Coronary artery (tissue), 2 donors: Measurements from ENCODE around the gene CHAC1.

Source experiments
- DNase-seq: peaks from one replicate; pipeline ENCODE4 v3.0.0-alpha.2; 2017; ENCODE audit warnings: low spot score
- H3K27ac ChIP-seq, 2 donors: fragments of 200-600 bp; sonication (generic); one replicate each; pipeline ENCODE4 v1.5.1; 2016 to 2019
- H3K4me3 ChIP-seq: fragments of 200-600 bp; sonication (generic); 2 replicates; pipeline ENCODE4 v1.5.1; 2016; ENCODE audit warnings: mild to moderate bottlenecking, moderate library complexity
- CTCF ChIP-seq: fragments of 200-600 bp; sonication (generic); IDR thresholded peaks from one replicate; pipeline ENCODE4 v1.5.1; 2019; ENCODE audit warnings: antibody characterized with exemption

The CHAC1 gene

DNA sequence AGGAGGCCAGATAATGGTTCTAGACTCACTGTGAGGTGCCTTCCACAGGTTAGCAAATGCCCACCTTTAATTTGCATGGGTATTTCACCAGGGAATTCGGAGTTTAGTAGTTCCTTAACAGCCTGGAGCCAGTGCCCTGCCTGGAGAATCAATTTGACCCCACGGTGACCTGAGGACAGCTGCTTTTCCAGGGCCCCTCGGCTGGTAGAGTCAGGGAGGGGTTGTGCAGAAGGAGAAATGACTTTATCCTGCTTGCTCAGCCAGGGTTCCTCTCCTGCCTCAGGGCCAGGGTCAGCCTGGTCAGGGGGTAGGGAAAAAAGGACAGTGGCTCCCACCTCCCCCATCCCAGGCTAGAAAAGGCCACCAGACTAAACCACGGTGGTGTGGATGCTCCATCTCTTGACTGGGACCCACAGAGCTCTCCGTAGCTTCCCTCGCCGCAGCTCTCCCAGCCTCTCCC is 12.2 kb upstream of the CHAC1 start:
- H3K27ac ChIP-seq: peak overlapping the region; percentile 87 to 95
- DNase-seq: no peak
- no peak for TF ChIP-seq CTCF
- H3K4me3 ChIP-seq: peak overlapping the region; percentile 86

GRCh38 chr15:40941528-40942336 is 11.5 kb upstream of the CHAC1 start:
- Histone ChIP-seq H3K27ac (peak overlapping the region; percentile 87 to 95), H3K4me3 (peak overlapping the region; percentile 86)
- TF ChIP-seq CTCF: peak; percentile 55
- DNase-seq: peak; percentile 83

- TF ChIP-seq CTCF: no peak
Observed at GRCh38 chr15:40942337-40942854, 10.9 kb upstream of the CHAC1 start.

GRCh38 chr15:40942878-40943277 is 10.4 kb upstream of the CHAC1 start:
- peak overlapping the region in 1 of 2 donors; percentile 95 for H3K27ac ChIP-seq
- TF ChIP-seq CTCF: no peak
- peak overlapping the region; percentile 86 for H3K4me3 ChIP-seq
- no peak for DNase-seq

More at GRCh38 chr15:40942337-40942854, 10.9 kb upstream of the CHAC1 start:
- Histone ChIP-seq H3K4me3 (peak overlapping the region; percentile 86), H3K27ac (peak overlapping the region; percentile 87 to 95)
- no peak for DNase-seq

DNA sequence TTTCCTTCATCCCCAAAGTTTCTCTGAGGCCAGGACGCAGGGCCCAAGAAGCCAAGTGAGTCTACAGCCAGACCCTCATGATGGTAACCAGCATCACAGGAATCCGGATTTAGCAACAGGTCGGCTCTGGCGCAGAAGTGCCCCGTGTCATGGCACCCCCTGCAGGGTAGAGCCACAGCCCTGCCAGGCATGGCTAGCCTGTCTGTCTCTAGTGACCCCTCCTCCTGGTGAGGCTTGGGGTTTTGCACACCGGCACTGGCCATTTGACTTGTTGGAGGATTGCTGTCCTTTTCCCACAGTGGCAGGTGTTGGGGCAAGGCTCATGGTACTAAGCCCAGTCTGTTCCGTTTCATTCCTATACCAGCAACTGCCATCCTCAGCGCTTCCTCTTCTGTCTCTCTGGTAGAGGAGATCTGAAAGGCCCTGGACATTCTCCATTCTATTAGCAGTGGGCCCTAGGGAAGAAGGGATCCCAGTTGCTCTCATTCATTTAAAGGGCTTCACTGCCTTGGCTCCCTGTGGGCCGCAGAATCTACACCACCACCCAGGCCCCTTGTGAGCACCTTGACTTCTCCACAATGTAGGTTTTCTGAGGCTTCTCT is 9.4 kb upstream of the CHAC1 start:
- TF ChIP-seq CTCF: no peak
- Histone ChIP-seq H3K4me3 (no peak overlapping the region), H3K27ac (no peak overlapping the region)
- DNase-seq: no peak

DNA sequence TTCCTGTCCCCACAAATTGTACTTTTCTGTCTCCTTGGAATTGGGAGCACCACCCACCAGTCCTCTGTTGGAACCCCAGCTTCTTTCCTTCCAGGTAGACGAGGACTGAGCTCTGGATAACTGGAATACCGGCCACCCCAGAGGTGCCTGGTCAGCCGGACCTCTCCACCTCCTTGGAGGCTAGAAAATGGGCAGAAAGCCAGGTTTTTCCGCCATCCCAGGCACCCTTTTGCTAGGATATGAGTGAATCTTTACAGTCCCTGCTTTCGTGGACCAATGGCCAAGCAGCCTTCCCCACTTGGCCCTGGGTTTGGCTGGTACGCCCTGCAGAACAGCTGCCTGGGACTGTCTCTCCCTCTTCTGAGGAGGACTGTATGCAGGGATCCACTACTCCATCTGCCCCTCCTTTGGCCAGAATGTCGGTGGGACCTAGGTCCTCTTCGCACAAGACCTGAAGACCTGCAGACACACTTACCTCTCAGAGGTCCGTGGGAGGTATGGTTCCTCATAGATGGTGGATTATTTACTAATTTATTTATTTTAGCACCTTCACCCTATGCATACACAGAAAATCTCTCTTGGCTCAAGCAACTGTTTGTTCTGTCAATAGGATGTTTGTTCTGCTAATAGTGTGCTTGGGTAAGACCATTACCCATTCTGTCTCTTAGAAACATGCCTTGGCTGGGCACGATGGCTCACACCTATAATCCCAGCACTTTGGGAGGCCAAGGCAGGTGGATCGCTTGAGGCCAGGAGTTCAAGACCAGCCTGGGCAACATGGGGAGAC is 8.6 kb upstream of the CHAC1 start:
- Histone ChIP-seq H3K27ac (no peak overlapping the region), H3K4me3 (no peak overlapping the region)
- DNase-seq: no peak
- TF ChIP-seq CTCF: no peak
